GM19043 (cell line): ENCODE results near the gene CUL5.
"Not testable (repeated sequence)": the region's sequence is repeated elsewhere in the genome, so short reads cannot be mapped to it uniquely, and the experiment has no call there.

ENCODE experiments used
- ATAC-seq: cut with Tn5 transposase; IDR thresholded peaks from one replicate; pipeline ENCODE4 v1.9.1; 2021; ENCODE audit warnings: low read depth; ENCODE audit not compliant: unreplicated experiment

Gene CUL5

GRCh38 chr11:108019870-108020540, 11.3 kb downstream of the CUL5 start:
- no peak for ATAC-seq

- no peak for ATAC-seq
Measured at GRCh38 chr11:108025387-108026080, 16.8 kb downstream of the CUL5 start.

DNA sequence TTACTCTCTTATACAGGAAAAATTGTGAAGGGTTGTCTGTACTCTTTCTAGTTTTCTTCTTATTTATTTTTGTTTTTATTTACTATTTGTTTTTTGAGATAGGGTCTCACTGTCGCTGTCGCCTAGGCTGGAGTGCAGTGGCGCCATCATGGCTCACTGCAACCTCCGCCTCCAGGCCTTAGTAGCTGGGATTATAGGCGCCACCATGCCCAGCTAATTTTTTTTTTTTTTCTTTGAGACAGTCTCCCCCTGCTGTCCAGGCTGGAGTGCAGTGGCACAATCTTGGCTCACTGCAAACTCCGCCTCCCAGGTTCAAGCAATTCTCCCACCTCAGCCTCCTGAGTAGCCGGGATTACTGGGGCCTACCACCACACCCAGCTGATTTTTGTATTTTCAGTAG, 18.4 kb downstream of the CUL5 start:
- no peak for ATAC-seq

- not testable (repeated sequence) for ATAC-seq
Measured at GRCh38 chr11:108028822-108029441, 20.2 kb downstream of the CUL5 start.

GRCh38 chr11:108031604-108032003, 22.9 kb downstream of the CUL5 start:
- not testable (repeated sequence) for ATAC-seq

DNA sequence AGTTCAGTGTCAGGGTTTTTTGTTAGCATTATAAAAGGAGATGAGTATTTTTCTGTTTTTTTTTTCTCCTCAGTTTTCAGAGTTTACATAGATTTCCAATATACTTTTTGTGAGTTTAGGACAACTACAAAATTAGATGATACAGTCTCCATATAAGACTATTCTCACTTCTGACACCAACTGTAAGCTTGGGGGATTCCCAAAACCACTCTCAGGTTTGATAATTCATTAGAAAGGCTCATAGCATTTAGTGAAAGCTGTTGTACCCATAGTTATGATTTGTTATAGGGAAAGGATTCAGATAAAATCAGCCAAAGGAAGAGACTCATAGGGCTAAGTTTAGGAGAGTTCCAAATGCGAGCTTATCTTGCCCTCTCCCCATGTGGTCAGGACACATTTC, 24.1 kb downstream of the CUL5 start:
- ATAC-seq, result no peak

- no peak for ATAC-seq
Measured at GRCh38 chr11:108034034-108034433, 25.3 kb downstream of the CUL5 start.

GRCh38 chr11:108034952-108035351, 26.3 kb downstream of the CUL5 start:
- ATAC-seq, result no peak

GRCh38 chr11:108035690-108036089, 27.0 kb downstream of the CUL5 start:
- no peak for ATAC-seq

DNA sequence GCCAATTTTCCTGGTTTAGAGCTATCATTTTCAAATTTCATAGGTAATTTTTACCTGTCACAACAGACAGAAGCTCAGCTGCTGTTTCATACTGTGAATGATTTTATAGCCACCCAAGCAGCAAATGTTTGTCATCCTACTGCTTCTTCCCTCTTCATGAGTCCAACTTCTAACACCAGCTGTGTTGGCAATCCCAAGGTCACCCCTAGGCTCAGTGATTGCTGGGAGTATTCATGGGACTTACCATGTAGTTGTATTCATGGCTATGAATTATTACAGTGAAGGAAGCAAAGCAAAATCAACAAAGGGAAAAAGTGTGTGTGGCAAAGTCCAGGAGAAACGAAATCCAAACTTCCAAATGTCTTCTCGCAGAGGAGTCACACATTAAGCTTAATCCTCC, 28.5 kb downstream of the CUL5 start:
- no peak for ATAC-seq

GRCh38 chr11:108037636-108038035, 28.9 kb downstream of the CUL5 start:
- no peak for ATAC-seq

DNA sequence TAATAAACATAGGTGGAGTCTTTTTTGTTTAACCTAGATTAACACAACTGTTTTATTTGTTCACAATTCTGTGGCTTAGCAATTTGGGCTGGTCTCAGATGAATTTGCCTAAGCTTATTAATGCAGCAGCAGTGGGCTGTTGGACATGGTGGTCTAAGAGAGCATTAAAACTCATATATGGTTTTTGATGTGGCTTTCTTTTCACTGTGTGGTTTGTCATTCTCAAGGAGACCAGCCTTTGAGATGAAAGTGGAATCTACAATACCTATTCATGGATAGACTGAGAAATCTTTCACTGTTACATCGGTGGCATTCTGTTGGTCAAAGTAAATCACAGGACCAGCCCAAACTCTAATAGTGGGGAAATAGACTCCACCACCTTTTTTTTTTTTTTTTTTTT, 39.6 kb downstream of the CUL5 start:
- ATAC-seq, result no peak

- ATAC-seq, result no peak
Measured at GRCh38 chr11:108062336-108062735, 53.6 kb downstream of the CUL5 start.

GRCh38 chr11:108063410-108063809, 54.7 kb downstream of the CUL5 start:
- no peak for ATAC-seq

DNA sequence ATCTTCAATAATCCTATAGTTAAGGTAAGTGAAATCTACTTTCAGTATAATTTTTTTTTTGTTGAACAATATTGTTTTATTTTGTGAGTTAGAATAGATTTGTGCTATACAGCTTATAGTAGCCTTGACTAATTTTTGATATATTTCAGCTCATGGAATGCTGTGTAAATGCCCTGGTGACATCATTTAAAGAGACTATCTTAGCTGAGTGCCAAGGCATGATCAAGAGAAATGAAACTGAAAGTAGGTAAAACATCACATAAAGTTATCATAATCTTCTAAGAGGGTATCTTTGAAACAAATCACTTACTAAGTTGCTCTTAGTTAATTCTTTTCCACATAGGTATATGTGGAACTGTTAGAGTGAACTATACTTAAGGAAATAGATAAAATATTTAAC, 61.2 kb downstream of the CUL5 start:
- ATAC-seq, result no peak

DNA sequence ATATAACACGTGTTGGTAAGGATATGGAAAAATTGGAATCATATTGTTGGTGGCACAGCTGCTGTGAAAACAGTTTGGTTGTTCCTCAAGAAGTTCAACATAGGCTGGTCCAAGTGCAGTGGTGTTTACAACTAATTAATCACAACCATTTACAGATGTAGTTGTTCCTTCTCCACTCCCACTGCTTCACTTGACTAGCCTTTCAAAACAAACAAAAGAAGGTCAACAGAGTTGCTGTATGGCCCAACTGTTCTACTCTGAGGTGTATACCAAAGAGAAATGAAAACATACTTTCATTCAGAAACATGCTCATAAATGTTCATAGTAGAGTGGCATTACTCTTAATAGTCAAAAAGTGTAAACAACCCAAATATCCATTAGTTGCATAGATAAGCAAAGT, 76.1 kb downstream of the CUL5 start:
- ATAC-seq, result no peak

- no peak for ATAC-seq
Measured at GRCh38 chr11:108085672-108086071, 77.0 kb downstream of the CUL5 start.

GRCh38 chr11:108092134-108092533, 83.4 kb downstream of the CUL5 start:
- no peak for ATAC-seq

- no peak for ATAC-seq
Measured at GRCh38 chr11:108093128-108093904, 84.6 kb downstream of the CUL5 start.

- no peak for ATAC-seq
Measured at GRCh38 chr11:108097179-108097578, 88.5 kb downstream of the CUL5 start.

- ATAC-seq, result no peak
Measured at GRCh38 chr11:108101090-108101775, 92.5 kb downstream of the CUL5 start.
